DOHH2 (cell line): ENCODE data around the gene MAGOH.
"Not testable (repeated sequence)": the region's sequence is repeated elsewhere in the genome, so short reads cannot be mapped to it uniquely, and the experiment has no call there.

Experiments
- H3F3A ChIP-seq: fragments of 200-600 bp; sonication (generic), shearing (Covaris generic); 2 replicates; pipeline ENCODE4 v1.6.0; 2016; ENCODE audit warnings: antibody characterized with exemption, mild to moderate bottlenecking; ENCODE audit not compliant: control insufficient read depth, insufficient read depth
- H3K27ac ChIP-seq: fragments of 200-600 bp; sonication (generic); 2 replicates; pipeline ENCODE4 v1.5.1; 2014; ENCODE audit warnings: low read depth, mild to moderate bottlenecking, low read length, moderate library complexity
- H3K27me3 ChIP-seq: fragments of 200-600 bp; sonication (generic); 2 replicates; pipeline ENCODE4 v1.6.1; 2014; ENCODE audit warnings: mild to moderate bottlenecking, low read length, mixed read lengths; ENCODE audit not compliant: control insufficient read depth
- H3K36me3 ChIP-seq: fragments of 200-600 bp; sonication (generic); 2 replicates; pipeline ENCODE4 v1.6.1; 2014; ENCODE audit warnings: mild to moderate bottlenecking, low read length, moderate library complexity, mixed read lengths; ENCODE audit not compliant: control insufficient read depth
- H3K4me1 ChIP-seq: fragments of 200-600 bp; sonication (generic); 2 replicates; pipeline ENCODE4 v1.6.1; 2014; ENCODE audit warnings: mild to moderate bottlenecking, low read length, mixed read lengths; ENCODE audit not compliant: control insufficient read depth
- H3K4me2 ChIP-seq: fragments of 200-600 bp; sonication (generic); 2 replicates; pipeline ENCODE4 v1.6.0; 2014; ENCODE audit warnings: mild to moderate bottlenecking, low read length, moderate library complexity
- H3K4me3 ChIP-seq: fragments of 200-600 bp; sonication (generic); 2 replicates; pipeline ENCODE4 v1.5.1; 2014; ENCODE audit warnings: mild to moderate bottlenecking, low read length, mixed read lengths
- H3K79me2 ChIP-seq: fragments of 200-600 bp; sonication (generic); 2 replicates; pipeline ENCODE4 v1.6.1; 2014; ENCODE audit warnings: mild to moderate bottlenecking, low read length, mixed read lengths; ENCODE audit not compliant: control insufficient read depth
- H3K9me2 ChIP-seq: fragments of 200-600 bp; sonication (generic); replicated peaks from 2 replicates; pipeline ENCODE4 v1.6.1; 2014; ENCODE audit warnings: mild to moderate bottlenecking, low read length, mixed read lengths; ENCODE audit not compliant: control insufficient read depth
- H3K9me3 ChIP-seq: fragments of 200-600 bp; sonication (generic); 2 replicates; pipeline ENCODE4 v1.6.1; 2014; ENCODE audit warnings: antibody characterized with exemption, low read length, mixed read lengths; ENCODE audit not compliant: control insufficient read depth, insufficient read depth
- H4K20me1 ChIP-seq: fragments of 200-600 bp; sonication (generic); 2 replicates; pipeline ENCODE4 v1.6.0; 2014; ENCODE audit warnings: low read depth, mild to moderate bottlenecking, antibody characterized with exemption, low read length, moderate library complexity; ENCODE audit not compliant: control insufficient read depth, insufficient read depth
- EZH2phosphoT487 ChIP-seq: fragments of 200-600 bp; sonication (generic); IDR thresholded peaks from 2 replicates; pipeline ENCODE4 v1.6.1; 2017; ENCODE audit warnings: borderline replicate concordance, mild to moderate bottlenecking, antibody characterized with exemption, low read length, moderate library complexity, mixed read lengths
- TF ChIP-seq, protein P1 (sequence below): fragments of 200-600 bp; sonication (generic); IDR thresholded peaks from one replicate; pipeline ENCODE4 v1.5.1; 2014; ENCODE audit warnings: antibody characterized with exemption, mild to moderate bottlenecking, low read depth, low read length; ENCODE audit not compliant: poor library complexity, severe bottlenecking

Gene MAGOH

DNA sequence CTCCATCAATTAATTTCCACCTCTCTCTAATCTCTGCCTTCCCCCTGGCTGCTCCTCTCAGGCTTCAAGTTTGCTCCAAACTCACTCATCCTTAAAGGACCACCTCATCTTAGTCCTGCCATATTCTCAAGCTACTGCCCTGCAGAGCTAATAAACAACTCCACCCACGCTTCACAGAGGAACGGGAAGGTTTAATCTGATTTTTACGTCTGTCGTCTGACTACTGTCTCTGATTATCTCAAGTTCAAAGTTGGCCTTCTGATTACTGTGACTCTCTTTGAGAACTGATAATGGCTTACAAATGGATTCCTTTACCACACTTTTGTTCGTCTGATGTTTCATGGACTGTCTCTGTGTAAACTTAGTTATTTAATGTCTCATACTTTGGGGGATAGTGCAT is 49.3 kb downstream of the MAGOH start:
- no peaks in the 10 kb centered on the region for H4K20me1 ChIP-seq
- no peak overlapping the region for H3K4me3 ChIP-seq
- no peaks in the 10 kb centered on the region for H3K9me2 ChIP-seq
- no peaks in the 10 kb centered on the region; the same call in 1 of the 2 replicates for H3F3A ChIP-seq
- TF ChIP-seq EZH2phosphoT487, result no peak
- TF ChIP-seq, protein P1, sequence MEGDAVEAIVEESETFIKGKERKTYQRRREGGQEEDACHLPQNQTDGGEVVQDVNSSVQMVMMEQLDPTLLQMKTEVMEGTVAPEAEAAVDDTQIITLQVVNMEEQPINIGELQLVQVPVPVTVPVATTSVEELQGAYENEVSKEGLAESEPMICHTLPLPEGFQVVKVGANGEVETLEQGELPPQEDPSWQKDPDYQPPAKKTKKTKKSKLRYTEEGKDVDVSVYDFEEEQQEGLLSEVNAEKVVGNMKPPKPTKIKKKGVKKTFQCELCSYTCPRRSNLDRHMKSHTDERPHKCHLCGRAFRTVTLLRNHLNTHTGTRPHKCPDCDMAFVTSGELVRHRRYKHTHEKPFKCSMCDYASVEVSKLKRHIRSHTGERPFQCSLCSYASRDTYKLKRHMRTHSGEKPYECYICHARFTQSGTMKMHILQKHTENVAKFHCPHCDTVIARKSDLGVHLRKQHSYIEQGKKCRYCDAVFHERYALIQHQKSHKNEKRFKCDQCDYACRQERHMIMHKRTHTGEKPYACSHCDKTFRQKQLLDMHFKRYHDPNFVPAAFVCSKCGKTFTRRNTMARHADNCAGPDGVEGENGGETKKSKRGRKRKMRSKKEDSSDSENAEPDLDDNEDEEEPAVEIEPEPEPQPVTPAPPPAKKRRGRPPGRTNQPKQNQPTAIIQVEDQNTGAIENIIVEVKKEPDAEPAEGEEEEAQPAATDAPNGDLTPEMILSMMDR, result no peak
- no peaks in the 10 kb centered on the region for H3K36me3 ChIP-seq
- peaks cover 4% of the 10 kb centered on the region; the same call in 1 of the 2 replicates for H3K4me1 ChIP-seq
- no peaks in the 10 kb centered on the region for H3K9me3 ChIP-seq
- H3K27me3 ChIP-seq, result peaks cover 13% of the 10 kb centered on the region
- no peak overlapping the region for H3K4me2 ChIP-seq
- H3K27ac ChIP-seq, result no peak overlapping the region
- no peaks in the 10 kb centered on the region for H3K79me2 ChIP-seq

GRCh38 chr1:53188099-53188498 is 50.2 kb downstream of the MAGOH start:
- H3K27ac ChIP-seq, result no peak overlapping the region
- H3K4me1 ChIP-seq, result peaks cover 7% of the 10 kb centered on the region; the same call in 1 of the 2 replicates
- no peak overlapping the region for H3K4me3 ChIP-seq
- no peak for TF ChIP-seq EZH2phosphoT487
- TF ChIP-seq, protein P1, result no peak
- no peaks in the 10 kb centered on the region for H3K79me2 ChIP-seq
- peaks cover 13% of the 10 kb centered on the region for H3K27me3 ChIP-seq
- no peak overlapping the region for H3K4me2 ChIP-seq
- H4K20me1 ChIP-seq, result no peaks in the 10 kb centered on the region
- no peaks in the 10 kb centered on the region for H3K9me2 ChIP-seq
- H3K36me3 ChIP-seq, result no peaks in the 10 kb centered on the region
- H3K9me3 ChIP-seq, result no peaks in the 10 kb centered on the region
- no peaks in the 10 kb centered on the region for H3F3A ChIP-seq

DNA sequence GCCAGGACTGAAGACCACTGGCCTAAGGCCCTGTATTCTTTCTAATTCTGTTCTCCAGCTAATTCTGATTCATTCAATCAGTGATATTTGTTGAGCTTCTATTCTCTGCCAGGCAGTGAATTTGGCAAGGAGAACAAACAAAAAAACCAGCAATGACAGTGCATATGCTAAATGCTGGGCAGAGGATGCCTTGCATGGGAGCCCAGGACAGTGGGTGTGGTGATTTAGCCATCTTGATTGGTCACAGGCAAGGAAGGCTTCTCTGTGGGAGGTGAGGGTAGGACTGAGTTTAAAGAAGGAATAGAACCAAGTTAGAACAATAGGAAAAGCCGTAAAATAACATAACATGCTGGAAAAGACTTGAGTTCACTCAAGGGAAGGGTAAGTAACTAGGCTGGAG is 50.9 kb downstream of the MAGOH start:
- H3K36me3 ChIP-seq, result no peaks in the 10 kb centered on the region
- peaks cover 7% of the 10 kb centered on the region; the same call in 1 of the 2 replicates for H3K4me1 ChIP-seq
- H3K27me3 ChIP-seq, result peaks cover 15% of the 10 kb centered on the region
- H3F3A ChIP-seq, result no peaks in the 10 kb centered on the region
- H3K4me3 ChIP-seq, result no peak overlapping the region
- H4K20me1 ChIP-seq, result no peaks in the 10 kb centered on the region
- TF ChIP-seq EZH2phosphoT487, result no peak
- TF ChIP-seq, protein P1, result no peak
- H3K4me2 ChIP-seq, result no peak overlapping the region
- H3K27ac ChIP-seq, result no peak overlapping the region
- H3K9me2 ChIP-seq, result no peaks in the 10 kb centered on the region
- no peaks in the 10 kb centered on the region for H3K79me2 ChIP-seq
- H3K9me3 ChIP-seq, result no peaks in the 10 kb centered on the region

- TF ChIP-seq EZH2phosphoT487, result no peak
- Histone ChIP-seq H3K4me3 (no peak overlapping the region), H3K9me3 (no peaks in the 10 kb centered on the region), H3K36me3 (no peaks in the 10 kb centered on the region), H3F3A (no peaks in the 10 kb centered on the region), H3K27me3 (peaks cover 18% of the 10 kb centered on the region), H3K9me2 (no peaks in the 10 kb centered on the region), H4K20me1 (no peaks in the 10 kb centered on the region), H3K4me1 (peaks cover 7% of the 10 kb centered on the region; the same call in 1 of the 2 replicates), H3K79me2 (no peaks in the 10 kb centered on the region), H3K27ac (no peak overlapping the region), H3K4me2 (no peak overlapping the region)
These were observed 51.8 kb downstream of the MAGOH start for GRCh38 chr1:53186533-53186932.

DNA sequence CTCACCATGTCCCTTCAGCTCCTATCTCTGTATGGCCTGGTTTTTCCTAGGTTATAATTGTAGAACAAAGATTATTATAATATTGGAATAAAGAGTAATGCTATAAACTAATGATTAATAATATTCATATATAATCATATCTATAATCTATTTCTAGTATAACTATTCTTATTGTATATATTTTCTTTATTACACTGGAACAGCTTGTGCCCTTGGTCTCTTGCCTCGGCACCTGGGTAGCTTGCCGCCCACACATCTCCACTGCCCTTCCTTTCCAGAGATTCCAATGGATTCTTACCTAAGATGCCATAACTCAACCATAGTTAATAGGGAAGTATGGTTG is 52.4 kb downstream of the MAGOH start:
- H3K9me2 ChIP-seq, H3F3A ChIP-seq, H3K36me3 ChIP-seq, H3K4me3 ChIP-seq, H3K79me2 ChIP-seq, H3K4me1 ChIP-seq, H4K20me1 ChIP-seq, H3K9me3 ChIP-seq, H3K4me2 ChIP-seq, H3K27ac ChIP-seq: not testable (repeated sequence)
- H3K27me3 ChIP-seq, result peaks cover 21% of the 10 kb centered on the region
